Ovary (tissue), 9 donors: Measurements from ENCODE around the gene ACTL7A. TPM values are rescaled to one million over a fixed set of nuclear protein-coding genes. Genes with fewer than 3 reads are reported as not detected.

Experiments used
- DNase-seq, 5 donors: peaks; one replicate each; pipeline ENCODE4 v3.0.0-alpha.2; 2019 to 2020
- H3K27ac ChIP-seq, 2 donors: fragments of 200-600 bp; one replicate each; pipeline versions ENCODE4 v1.5.1 to v1.8.0; 2019 to 2022
- H3K27me3 ChIP-seq: fragments of 200-600 bp; one replicate; pipeline ENCODE4 v1.8.0; 2022
- H3K36me3 ChIP-seq: fragments of 200-600 bp; sonication (generic); one replicate; pipeline ENCODE4 v1.5.1; 2019
- H3K4me1 ChIP-seq: one replicate; pipeline ENCODE4 v1.8.1; 2013; ENCODE audit warnings: mild to moderate bottlenecking, moderate library complexity; ENCODE audit not compliant: insufficient read depth
- H3K4me3 ChIP-seq: fragments of 200-600 bp; sonication (generic); one replicate; pipeline ENCODE4 v1.5.1; 2017
- H3K9me3 ChIP-seq, 2 donors: fragments of 200-600 bp in 1 of 2; sonication (generic) in 1 of 2; one replicate each; pipeline versions ENCODE4 v1.5.1 to v1.8.1; 2013 to 2019; ENCODE audit warnings: mild to moderate bottlenecking in 1 of 2, moderate library complexity in 1 of 2
- EP300 ChIP-seq: sonication (generic); formaldehyde crosslinking; IDR thresholded peaks from one replicate; pipeline ENCODE4 v1.6.1; 2017; ENCODE audit warnings: antibody characterized with exemption
- POLR2A ChIP-seq: fragments of 450-650 bp; IDR thresholded peaks from one replicate; pipeline ENCODE4 v1.6.1; 2017; ENCODE audit warnings: antibody characterized with exemption, mild to moderate bottlenecking, moderate library complexity
- WGBS, 3 donors: extraction: QIAGEN DNeasy Blood & Tissue Kit in 1 of 3; methylation state at CpG; one replicate each; pipeline versions ENCODE4 v1.1.5 to v1.1.7; 2013 to 2017; 5-methylcytosine and 5-hydroxymethylcytosine counted together
- intact Hi-C, 4 donors: fragments of 100-400 bp; cut with DNase I; formaldehyde crosslinking; loops; one replicate each; pipeline versions ENCODE4 v1.11.0 to v1.15.1; 2022 to 2023
- polyA plus RNA-seq, 2 donors: library from polyadenylated mRNA; stranded (reverse); fragments of 200-250 nt in 1 of 2; fragments of 350-450 nt in 1 of 2; fragmentation: Illumina TruSeq in 1 of 2; extraction: RNeasy Lipid Tissue Mini Kit (QIAGEN cat#74804) in 1 of 2; gene quantifications; one replicate each; pipeline ENCODE4 v1.2.3, GENCODE V29; 2013 to 2014
- small RNA-seq: library from RNA; depleted of rRNA; stranded (forward); fragments of <200 nt; gene quantifications from one replicate; pipeline ENCODE3, GENCODE V24; 2016
- total RNA-seq, 7 donors: library from RNA; depleted of rRNA in 2 of 7; stranded (reverse); fragments of >200 nt in 2 of 7; fragmentation: NEBNext Ultra II Directional in 3 of 7; extraction: Animal tissue kit (Norgen Biotek cat#: 25700) in 3 of 7; gene quantifications; one replicate each; pipeline versions ENCODE4 v1.1.0 to v1.2.4, GENCODE V29; 2016 to 2023
- TF ChIP-seq, protein P1 (sequence below), 3 donors: fragments of 450-650 bp in 2 of 3; fragments of 200-600 bp in 1 of 3; IDR thresholded peaks; one replicate each; pipeline versions ENCODE4 v1.5.1 to v1.8.0; 2016 to 2022; ENCODE audit warnings: antibody characterized with exemption in 3 of 3, mild to moderate bottlenecking in 1 of 3
- donor health status: DM: no; HTN: no; CAD: no; lungs with moderate emphysema.
- donor health status: DM: no; HTN: no; CAD: no.
- donor health status: Bipolar disorder and iron deficiency.
- donor health status: DM: yes; HTN: yes; CAD: no.
- donor health status: DM: no; HTN: no; CAD: no.
- donor health status: DM: yes; HTN: yes; CAD: no.

The ACTL7A gene
- total and polyA plus RNA-seq, 9 donors = not detected

DNA sequence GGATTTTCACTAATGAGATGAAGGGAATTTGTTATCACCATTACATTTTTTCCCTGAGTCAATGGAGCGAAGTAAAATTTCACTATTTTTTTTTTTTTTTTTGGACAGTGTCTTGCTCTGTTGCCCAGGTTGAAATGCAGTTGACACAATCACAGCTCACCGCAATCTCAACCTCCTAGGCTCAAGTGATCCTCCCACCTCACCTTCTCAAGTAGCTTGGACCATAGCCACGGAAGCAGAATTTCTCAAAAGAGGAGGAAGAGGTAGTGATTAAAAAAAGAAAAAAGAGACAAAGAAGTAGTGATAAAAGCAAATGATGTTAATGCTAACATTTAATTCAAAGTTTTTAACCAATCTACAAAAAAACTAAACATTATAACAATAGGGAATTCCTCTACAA, 42.1 kb downstream of the ACTL7A start:
- Histone ChIP-seq H3K27ac (no peak overlapping the region), H3K9me3 (no peaks in the 10 kb centered on the region), H3K4me1 (no peaks in the 10 kb centered on the region), H3K27me3 (no peaks in the 10 kb centered on the region), H3K4me3 (no peak overlapping the region), H3K36me3 (no peaks in the 10 kb centered on the region)
- intact Hi-C loops = no loop called here
- no peak for DNase-seq
- WGBS, 3 donors = 90 to 97% (median 91%) methylated on average over 3 of the region's 3 CpGs
- TF ChIP-seq POLR2A (no peak), EP300 (no peak)
- TF ChIP-seq, protein P1, sequence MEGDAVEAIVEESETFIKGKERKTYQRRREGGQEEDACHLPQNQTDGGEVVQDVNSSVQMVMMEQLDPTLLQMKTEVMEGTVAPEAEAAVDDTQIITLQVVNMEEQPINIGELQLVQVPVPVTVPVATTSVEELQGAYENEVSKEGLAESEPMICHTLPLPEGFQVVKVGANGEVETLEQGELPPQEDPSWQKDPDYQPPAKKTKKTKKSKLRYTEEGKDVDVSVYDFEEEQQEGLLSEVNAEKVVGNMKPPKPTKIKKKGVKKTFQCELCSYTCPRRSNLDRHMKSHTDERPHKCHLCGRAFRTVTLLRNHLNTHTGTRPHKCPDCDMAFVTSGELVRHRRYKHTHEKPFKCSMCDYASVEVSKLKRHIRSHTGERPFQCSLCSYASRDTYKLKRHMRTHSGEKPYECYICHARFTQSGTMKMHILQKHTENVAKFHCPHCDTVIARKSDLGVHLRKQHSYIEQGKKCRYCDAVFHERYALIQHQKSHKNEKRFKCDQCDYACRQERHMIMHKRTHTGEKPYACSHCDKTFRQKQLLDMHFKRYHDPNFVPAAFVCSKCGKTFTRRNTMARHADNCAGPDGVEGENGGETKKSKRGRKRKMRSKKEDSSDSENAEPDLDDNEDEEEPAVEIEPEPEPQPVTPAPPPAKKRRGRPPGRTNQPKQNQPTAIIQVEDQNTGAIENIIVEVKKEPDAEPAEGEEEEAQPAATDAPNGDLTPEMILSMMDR (IDR thresholded peaks at IDR 0.05) = no peak

DNA sequence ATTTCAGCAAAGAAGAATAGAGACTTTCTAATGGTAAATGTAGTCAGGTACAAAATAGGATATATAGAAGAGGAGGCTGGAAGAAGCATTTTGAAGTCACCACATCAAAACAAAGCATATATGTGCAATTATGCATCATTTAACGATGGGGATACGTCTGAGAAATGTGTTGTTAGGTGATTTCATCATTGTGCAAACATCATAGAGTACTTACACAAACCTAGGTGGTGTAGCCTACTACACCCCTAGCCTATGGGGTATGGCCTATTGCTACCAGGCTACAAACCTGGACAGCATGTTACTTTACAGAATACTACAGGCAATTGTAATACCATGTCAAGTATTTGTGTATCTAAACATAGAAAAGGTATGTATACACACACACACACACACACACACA, 43.4 kb downstream of the ACTL7A start:
- Histone ChIP-seq H3K27me3 (no peaks in the 10 kb centered on the region), H3K4me3 (no peak overlapping the region), H3K27ac (no peak overlapping the region), H3K9me3 (no peaks in the 10 kb centered on the region), H3K4me1 (no peaks in the 10 kb centered on the region), H3K36me3 (no peaks in the 10 kb centered on the region)
- TF ChIP-seq POLR2A (no peak), EP300 (no peak)
- TF ChIP-seq, protein P1 (IDR thresholded peaks at IDR 0.05) = no peak
- 89 to 95% (median 90%) methylated on average over 2 of the region's 2 CpGs for WGBS, 3 donors
- intact Hi-C loops = no loop called here
- no peak for DNase-seq

DNA sequence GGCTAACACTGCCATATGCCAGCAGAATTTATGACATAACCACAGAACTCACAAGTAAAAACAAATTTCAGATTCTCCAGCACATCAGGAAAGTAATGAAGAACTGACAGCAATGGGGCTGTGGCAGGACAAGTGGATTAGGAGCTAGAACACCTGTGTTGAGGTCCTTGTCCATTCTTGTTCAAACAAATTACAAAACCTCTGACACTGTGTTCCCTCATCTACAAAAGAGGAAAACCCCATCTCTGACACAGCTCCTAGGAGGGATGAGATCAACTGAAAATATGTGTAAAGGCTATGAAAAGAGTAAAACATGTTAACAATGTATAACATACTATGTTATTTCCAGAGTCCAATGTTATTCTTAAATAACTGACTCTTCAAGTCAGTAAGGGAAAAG, 48.3 kb downstream of the ACTL7A start:
- Histone ChIP-seq H3K4me3 (no peak overlapping the region), H3K36me3 (no peaks in the 10 kb centered on the region), H3K27me3 (no peaks in the 10 kb centered on the region), H3K27ac (no peak overlapping the region), H3K4me1 (no peaks in the 10 kb centered on the region), H3K9me3 (no peaks in the 10 kb centered on the region)
- DNase-seq = no peak
- no peak for TF ChIP-seq POLR2A
- TF ChIP-seq EP300 = no peak
- TF ChIP-seq, protein P1 (IDR thresholded peaks at IDR 0.05) = no peak
- intact Hi-C loops = no loop called here

DNA sequence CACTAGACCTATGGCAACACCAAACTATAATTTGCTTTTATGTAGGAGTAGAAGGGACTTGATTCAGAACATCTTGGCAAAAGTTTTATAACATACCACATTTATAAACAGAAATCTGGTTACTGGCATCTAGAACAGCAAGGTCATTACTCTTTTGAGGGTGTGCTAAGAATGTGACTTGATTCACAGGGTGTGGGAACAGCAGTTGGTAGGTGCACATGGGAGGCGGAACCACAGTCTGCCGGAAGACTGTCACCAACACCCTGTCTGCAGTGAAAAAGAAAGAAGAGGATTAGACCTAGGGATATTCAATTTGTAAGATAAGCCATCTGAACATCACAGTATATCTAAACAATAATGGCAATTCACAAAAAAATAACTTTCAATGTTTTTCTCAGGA, 48.8 kb downstream of the ACTL7A start:
- no peak overlapping the region for H3K27ac ChIP-seq
- TF ChIP-seq POLR2A (no peak), EP300 (no peak)
- TF ChIP-seq, protein P1 (IDR thresholded peaks at IDR 0.05) = no peak
- no peaks in the 10 kb centered on the region for H3K9me3 ChIP-seq
- H3K4me3 ChIP-seq = no peak overlapping the region
- DNase-seq = no peak
- no peaks in the 10 kb centered on the region for H3K27me3 ChIP-seq
- intact Hi-C loops = no loop called here
- WGBS, 3 donors = 79 to 88% (median 86%) methylated on average over 2 of the region's 2 CpGs
- no peaks in the 10 kb centered on the region for H3K4me1 ChIP-seq
- H3K36me3 ChIP-seq = no peaks in the 10 kb centered on the region

DNA sequence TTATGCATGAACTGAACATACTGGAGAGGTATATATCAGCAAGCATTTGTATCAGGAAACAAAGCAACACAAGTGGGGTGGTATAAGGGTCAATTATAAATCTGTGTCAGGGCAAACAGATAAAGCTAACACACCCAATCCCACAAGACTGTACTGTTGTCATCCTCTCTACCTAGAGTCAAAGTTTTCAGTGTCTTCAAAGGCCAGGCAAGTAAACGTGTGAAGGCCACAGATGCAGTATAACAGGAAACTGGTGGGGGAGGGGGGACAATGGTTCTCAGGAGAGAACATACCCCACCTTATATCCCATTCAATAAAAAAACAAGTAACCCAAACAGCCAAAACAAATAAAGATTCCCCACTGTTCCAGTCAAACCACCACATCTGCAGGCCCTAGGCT, 49.8 kb downstream of the ACTL7A start:
- Histone ChIP-seq H3K9me3 (no peaks in the 10 kb centered on the region), H3K36me3 (no peaks in the 10 kb centered on the region), H3K27me3 (no peaks in the 10 kb centered on the region), H3K4me1 (no peaks in the 10 kb centered on the region), H3K4me3 (no peak overlapping the region), H3K27ac (no peak overlapping the region)
- intact Hi-C loops = no loop called here
- TF ChIP-seq POLR2A = no peak
- WGBS, 3 donors = 25 to 30% (median 30%) methylated on average over 1 of the region's 1 CpG
- no peak for DNase-seq

Small RNA genes lying within 50 kb of the gene (small RNA-seq; reads per million reads assigned to genes)
- gene AL359692.1 = not detected

Other genes with a start within 250 kb of the ACTL7A start
- under 1 TPM in 1 of 7 donors, not detected in 6; 0.15 TPM for gene ACTL7B, start 6.3 kb upstream of the ACTL7A start, total RNA-seq
- gene ACTL7B, start 6.3 kb upstream of the ACTL7A start, polyA plus RNA-seq = under 1 TPM; 0.10 to 0.17 TPM
- 10 to 100 TPM; 17.9 to 70.9 (median 36.5) TPM for gene ELP1, start 71.9 kb downstream of the ACTL7A start, total RNA-seq
- 10 to 100 TPM; 15.7 to 34.3 TPM for gene ELP1, start 71.9 kb downstream of the ACTL7A start, polyA plus RNA-seq
- gene ABITRAM, start 72.1 kb downstream of the ACTL7A start, total RNA-seq = 10 to 100 TPM in 2 of 7 donors, 1 to 10 TPM in 5; 6.8 to 15.1 (median 8.4) TPM
- gene ABITRAM, start 72.1 kb downstream of the ACTL7A start, polyA plus RNA-seq = 10 to 100 TPM in 1 of 2 donors, 1 to 10 TPM in 1; 7.5 to 14.3 TPM
- 100 to 1,000 TPM in 6 of 7 donors, 10 to 100 TPM in 1; 82.4 to 238 (median 137) TPM for gene CTNNAL1, start 151.2 kb downstream of the ACTL7A start, total RNA-seq
- gene CTNNAL1, start 151.2 kb downstream of the ACTL7A start, polyA plus RNA-seq = 100 to 1,000 TPM; 130 to 138 TPM